Osteoblast (primary cell): ENCODE data around the gene KLHDC3. TPM values are rescaled to one million over a fixed set of nuclear protein-coding genes. Genes with fewer than 3 reads are reported as not detected.

Experiments used
- DNase-seq: peaks from one replicate; pipeline ENCODE4 v3.0.0; 2011; ENCODE audit warnings: low spot score, mixed read lengths; ENCODE audit not compliant: insufficient read length; ENCODE audit errors: missing footprints
- H2AFZ ChIP-seq: 2 replicates; pipeline ENCODE4 v1.6.0; 2011; ENCODE audit warnings: mild to moderate bottlenecking, low read length
- H3K27ac ChIP-seq: 2 replicates; pipeline ENCODE4 v1.5.1; 2011; ENCODE audit warnings: mild to moderate bottlenecking, low read depth, low read length, moderate library complexity
- H3K27me3 ChIP-seq: 2 replicates; pipeline ENCODE4 v1.6.0; 2012; ENCODE audit warnings: mild to moderate bottlenecking, control low read depth, inconsistent platforms, low read length, moderate library complexity; ENCODE audit not compliant: insufficient read depth
- H3K36me3 ChIP-seq: 2 replicates; pipeline ENCODE4 v1.5.1; 2011; ENCODE audit warnings: mild to moderate bottlenecking, low read length, control low read depth, moderate library complexity; ENCODE audit not compliant: insufficient read depth
- H3K4me1 ChIP-seq: 2 replicates; pipeline ENCODE4 v1.5.1; 2011; ENCODE audit warnings: mild to moderate bottlenecking, low read length, control low read depth, moderate library complexity; ENCODE audit not compliant: insufficient read depth
- H3K4me2 ChIP-seq: 2 replicates; pipeline ENCODE4 v1.6.0; 2011; ENCODE audit warnings: mild to moderate bottlenecking, low read length; ENCODE audit not compliant: insufficient read depth
- H3K4me3 ChIP-seq: fragments of 200-600 bp; sonication (generic); 3 replicates; pipeline ENCODE4 v1.5.1; 2012; ENCODE audit warnings: mild to moderate bottlenecking, low read length, inconsistent platforms; ENCODE audit not compliant: insufficient read depth
- H3K79me2 ChIP-seq: 2 replicates; pipeline ENCODE4 v1.6.0; 2012; ENCODE audit warnings: mild to moderate bottlenecking, low read length, control low read depth, inconsistent platforms; ENCODE audit not compliant: insufficient read depth
- H3K9me3 ChIP-seq: 2 replicates; pipeline ENCODE4 v1.5.1; 2011; ENCODE audit warnings: low read depth, low read length, control low read depth
- H4K20me1 ChIP-seq: 2 replicates; pipeline ENCODE4 v1.6.0; 2012; ENCODE audit warnings: mild to moderate bottlenecking, low read length, control low read depth; ENCODE audit not compliant: insufficient read depth
- total RNA-seq: library from RNA; depleted of rRNA; stranded (reverse); fragments of >200 nt; gene quantifications from 2 replicates; pipeline ENCODE4 v1.2.3, GENCODE V29; 2012
- TF ChIP-seq, protein P1 (sequence below): IDR thresholded peaks from 2 replicates; pipeline ENCODE4 v1.5.1; 2011; ENCODE audit warnings: mild to moderate bottlenecking, low read depth, low read length, moderate library complexity; ENCODE audit errors: extremely low read depth

The KLHDC3 gene
- total RNA-seq, 1 donor, result 122 TPM

DNA sequence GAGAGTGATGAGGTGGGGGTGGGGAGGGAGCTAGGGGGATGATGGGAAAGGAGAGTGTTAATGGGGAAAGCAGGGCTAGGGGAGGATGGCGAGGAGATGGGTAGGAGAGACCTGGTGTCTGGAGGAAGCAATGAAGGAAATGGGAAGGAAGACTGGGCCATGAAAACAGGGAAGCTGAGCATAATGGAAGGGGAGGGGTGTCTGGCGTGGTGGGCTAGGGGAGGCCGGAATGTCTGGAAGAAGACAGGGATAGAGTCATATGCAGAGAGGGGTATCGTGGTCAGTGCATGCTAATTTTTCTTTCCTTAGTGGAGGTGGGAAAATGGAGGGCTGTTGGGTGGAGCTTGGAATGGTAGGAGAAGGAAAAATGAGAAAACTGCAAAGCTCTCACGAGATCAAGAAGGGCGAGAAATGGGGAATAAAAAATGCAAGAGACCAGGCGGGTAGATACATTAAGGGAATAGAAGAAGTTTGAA, 423 bp downstream of the KLHDC3 start:
- H2AFZ ChIP-seq, result peak overlapping the region; percentile 79
- peak overlapping the region; percentile 87 for H3K27ac ChIP-seq
- no peaks in the 10 kb centered on the region for H3K9me3 ChIP-seq
- H3K36me3 ChIP-seq, result peaks cover 55% of the 10 kb centered on the region
- peaks cover 87% of the 10 kb centered on the region for H3K79me2 ChIP-seq
- H3K4me2 ChIP-seq, result peak overlapping the region; percentile 95
- H3K27me3 ChIP-seq, result no peaks in the 10 kb centered on the region
- H3K4me1 ChIP-seq, result peaks cover 28% of the 10 kb centered on the region
- TF ChIP-seq, protein P1, sequence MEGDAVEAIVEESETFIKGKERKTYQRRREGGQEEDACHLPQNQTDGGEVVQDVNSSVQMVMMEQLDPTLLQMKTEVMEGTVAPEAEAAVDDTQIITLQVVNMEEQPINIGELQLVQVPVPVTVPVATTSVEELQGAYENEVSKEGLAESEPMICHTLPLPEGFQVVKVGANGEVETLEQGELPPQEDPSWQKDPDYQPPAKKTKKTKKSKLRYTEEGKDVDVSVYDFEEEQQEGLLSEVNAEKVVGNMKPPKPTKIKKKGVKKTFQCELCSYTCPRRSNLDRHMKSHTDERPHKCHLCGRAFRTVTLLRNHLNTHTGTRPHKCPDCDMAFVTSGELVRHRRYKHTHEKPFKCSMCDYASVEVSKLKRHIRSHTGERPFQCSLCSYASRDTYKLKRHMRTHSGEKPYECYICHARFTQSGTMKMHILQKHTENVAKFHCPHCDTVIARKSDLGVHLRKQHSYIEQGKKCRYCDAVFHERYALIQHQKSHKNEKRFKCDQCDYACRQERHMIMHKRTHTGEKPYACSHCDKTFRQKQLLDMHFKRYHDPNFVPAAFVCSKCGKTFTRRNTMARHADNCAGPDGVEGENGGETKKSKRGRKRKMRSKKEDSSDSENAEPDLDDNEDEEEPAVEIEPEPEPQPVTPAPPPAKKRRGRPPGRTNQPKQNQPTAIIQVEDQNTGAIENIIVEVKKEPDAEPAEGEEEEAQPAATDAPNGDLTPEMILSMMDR, result no peak
- peak overlapping the region; percentile 98 for H3K4me3 ChIP-seq
- peaks cover 34% of the 10 kb centered on the region for H4K20me1 ChIP-seq
- DNase-seq, result peak; percentile 92

DNA sequence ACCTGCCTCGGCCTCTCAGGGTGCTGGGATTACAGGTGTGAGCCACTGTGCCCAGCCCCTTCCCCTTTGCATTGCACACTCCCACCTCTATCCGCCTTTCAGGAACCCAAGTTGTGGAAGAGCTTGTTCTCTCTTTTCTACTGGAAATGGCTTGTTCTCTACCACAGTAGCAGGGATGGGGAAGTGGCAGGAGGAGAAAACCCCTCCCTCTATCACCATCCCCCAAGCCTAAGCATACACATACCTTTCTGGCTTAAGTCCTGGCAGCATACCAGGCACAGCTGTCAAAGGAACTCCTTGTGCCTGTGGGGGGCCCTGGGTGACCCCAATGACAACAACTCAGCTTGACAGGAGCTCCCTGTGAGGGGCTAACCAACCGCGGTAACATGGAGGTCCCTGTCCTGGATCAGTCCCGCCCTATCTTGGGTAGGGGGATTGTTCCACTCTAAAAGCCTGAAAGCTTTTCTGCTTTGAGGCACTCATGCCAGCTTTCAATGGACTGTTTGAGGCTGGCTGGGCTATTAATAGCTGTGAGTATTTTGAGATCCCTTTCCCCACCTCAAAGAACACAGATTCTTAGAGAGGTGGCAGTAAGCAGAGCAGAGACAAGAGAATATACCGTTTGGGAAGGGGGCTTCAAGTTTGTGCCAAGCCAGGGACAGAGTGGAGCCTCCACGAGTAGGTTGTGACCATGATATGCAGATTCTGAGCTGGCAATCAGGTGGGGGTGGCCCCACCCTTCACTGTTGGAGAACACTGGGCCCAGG, 2.3 kb downstream of the KLHDC3 start:
- Histone ChIP-seq H3K4me2 (peak overlapping the region; percentile 58), H2AFZ (no peak overlapping the region), H3K27ac (peak overlapping the region; percentile 43), H3K9me3 (no peaks in the 10 kb centered on the region), H3K79me2 (peaks cover 87% of the 10 kb centered on the region), H4K20me1 (peaks cover 34% of the 10 kb centered on the region), H3K36me3 (peaks cover 49% of the 10 kb centered on the region), H3K27me3 (no peaks in the 10 kb centered on the region), H3K4me1 (peaks cover 38% of the 10 kb centered on the region), H3K4me3 (peak overlapping the region; percentile 27)
- TF ChIP-seq, protein P1, result no peak
- DNase-seq, result peak; percentile 86

DNA sequence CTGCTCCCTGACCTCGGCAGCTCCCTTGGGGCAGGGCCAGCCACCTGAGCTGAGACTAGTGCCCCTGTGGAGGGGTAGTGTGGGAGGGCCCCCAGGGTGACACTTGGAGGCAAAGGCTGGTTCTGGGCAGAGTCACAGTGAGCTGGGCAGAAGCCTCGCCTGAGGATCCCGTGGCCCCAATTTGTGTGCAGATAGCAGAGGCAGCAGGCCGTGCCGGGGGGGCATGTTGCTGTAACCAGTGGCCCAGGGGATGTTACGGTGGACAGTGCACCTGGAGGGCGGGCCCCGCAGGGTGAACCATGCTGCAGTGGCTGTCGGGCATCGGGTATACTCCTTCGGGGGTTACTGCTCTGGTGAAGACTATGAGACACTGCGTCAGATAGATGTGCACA, 2.9 kb downstream of the KLHDC3 start:
- Histone ChIP-seq H3K79me2 (peaks cover 85% of the 10 kb centered on the region), H3K9me3 (no peaks in the 10 kb centered on the region), H3K27me3 (no peaks in the 10 kb centered on the region), H2AFZ (no peak overlapping the region), H3K27ac (peak overlapping the region; percentile 43), H3K4me3 (peak overlapping the region; percentile 27), H3K4me2 (peak overlapping the region; percentile 58), H4K20me1 (peaks cover 32% of the 10 kb centered on the region), H3K36me3 (peaks cover 44% of the 10 kb centered on the region), H3K4me1 (peaks cover 38% of the 10 kb centered on the region)
- DNase-seq, result no peak
- TF ChIP-seq, protein P1, result no peak

DNA sequence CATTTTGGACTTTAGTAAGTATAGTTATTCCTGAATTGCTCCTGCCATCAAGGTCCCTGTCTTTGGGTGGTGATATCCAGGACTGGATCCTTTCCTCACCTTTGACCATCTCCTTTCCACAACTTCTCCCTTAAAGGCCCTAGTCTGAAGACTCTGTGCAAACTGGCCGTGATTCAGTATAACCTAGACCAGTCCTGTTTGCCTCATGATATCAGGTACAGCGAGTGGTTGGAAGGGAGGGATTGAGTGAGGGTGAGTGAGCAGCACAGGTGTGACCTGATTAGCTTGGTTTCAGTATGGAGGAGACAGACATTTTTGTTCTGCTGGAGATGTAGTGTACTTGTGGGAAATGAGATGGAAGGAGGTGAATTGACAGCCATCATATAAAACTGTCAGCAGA, 5.1 kb downstream of the KLHDC3 start:
- H3K4me1 ChIP-seq, result peaks cover 35% of the 10 kb centered on the region
- TF ChIP-seq, protein P1, result no peak
- no peaks in the 10 kb centered on the region for H3K27me3 ChIP-seq
- H3K4me3 ChIP-seq, result no peak overlapping the region
- peak; percentile 63 for DNase-seq
- no peak overlapping the region for H3K27ac ChIP-seq
- no peaks in the 10 kb centered on the region for H3K9me3 ChIP-seq
- no peak overlapping the region for H2AFZ ChIP-seq
- H3K79me2 ChIP-seq, result peaks cover 85% of the 10 kb centered on the region
- peaks cover 39% of the 10 kb centered on the region for H4K20me1 ChIP-seq
- H3K4me2 ChIP-seq, result no peak overlapping the region
- peaks cover 48% of the 10 kb centered on the region for H3K36me3 ChIP-seq
